Keratinocyte (primary cell): Measurements from ENCODE around the gene RHAG. TPM values are rescaled to one million over a fixed set of nuclear protein-coding genes. Genes with fewer than 3 reads are reported as not detected.

Experiments used
- DNase-seq: peaks from one replicate; pipeline ENCODE4 v3.0.0-alpha.2; 2011; ENCODE audit warnings: low read depth, missing footprints, low spot score
- FAIRE-seq: peaks from 2 replicates; lab custom pipeline; 2011; peaks lifted over from hg19 to GRCh38; lab: Jason Lieb, UNC
- H2AFZ ChIP-seq: 2 replicates; pipeline ENCODE4 v1.6.0; 2012; ENCODE audit warnings: low read length, control low read depth, inconsistent platforms; ENCODE audit not compliant: control insufficient read depth
- H3K27ac ChIP-seq: 2 replicates; pipeline ENCODE4 v1.5.1; 2011; ENCODE audit warnings: low read length; ENCODE audit not compliant: control insufficient read depth, insufficient read depth
- H3K27me3 ChIP-seq: 3 replicates; pipeline ENCODE4 v1.6.0; 2011; ENCODE audit warnings: low read length; ENCODE audit not compliant: control insufficient read depth, insufficient read depth; ENCODE audit errors: extremely low read depth
- H3K36me3 ChIP-seq, 2 experiments: 2 replicates in 1 of 2; 3 replicates in 1 of 2; pipeline ENCODE4 v1.5.1; 2011; ENCODE audit warnings: low read length in 2 of 2, mild to moderate bottlenecking in 1 of 2; ENCODE audit not compliant: control insufficient read depth in 2 of 2, insufficient read depth in 2 of 2; ENCODE audit errors: extremely low read depth in 1 of 2
- H3K4me1 ChIP-seq: 3 replicates; pipeline ENCODE4 v1.5.1; 2011; ENCODE audit warnings: low read length; ENCODE audit not compliant: control insufficient read depth, insufficient read depth; ENCODE audit errors: extremely low read depth
- H3K4me2 ChIP-seq: 3 replicates; pipeline ENCODE4 v1.6.0; 2011; ENCODE audit warnings: low read depth, low read length; ENCODE audit not compliant: control insufficient read depth, insufficient read depth; ENCODE audit errors: extremely low read depth
- H3K4me3 ChIP-seq, 3 experiments: fragments of 200-600 bp in 1 of 3; sonication (generic) in 1 of 3; 2 replicates in 2 of 3; 3 replicates in 1 of 3; pipeline ENCODE4 v1.5.1; 2011 to 2016; ENCODE audit warnings: low read length in 3 of 3, mild to moderate bottlenecking in 3 of 3, control low read depth in 2 of 3, inconsistent platforms in 1 of 3, low read depth in 1 of 3, mixed read lengths in 1 of 3, mixed run types in 1 of 3, moderate library complexity in 1 of 3; ENCODE audit not compliant: control insufficient read depth in 2 of 3, insufficient read depth in 2 of 3; ENCODE audit errors: extremely low read depth in 1 of 3
- H3K79me2 ChIP-seq: 2 replicates; pipeline ENCODE4 v1.6.0; 2012; ENCODE audit warnings: low read length; ENCODE audit not compliant: control insufficient read depth, insufficient read depth
- H3K9ac ChIP-seq: 3 replicates; pipeline ENCODE4 v1.6.0; 2011; ENCODE audit warnings: low read length; ENCODE audit not compliant: control insufficient read depth, insufficient read depth; ENCODE audit errors: extremely low read depth
- H3K9me1 ChIP-seq: 3 replicates; pipeline ENCODE4 v1.6.0; 2011; ENCODE audit warnings: low read length; ENCODE audit not compliant: control insufficient read depth, insufficient read depth; ENCODE audit errors: extremely low read depth
- H3K9me3 ChIP-seq: 2 replicates; pipeline ENCODE4 v1.5.1; 2012; ENCODE audit warnings: low read depth, low read length; ENCODE audit not compliant: control insufficient read depth
- H4K20me1 ChIP-seq: 3 replicates; pipeline ENCODE4 v1.6.0; 2011; ENCODE audit warnings: low read length; ENCODE audit not compliant: control insufficient read depth, insufficient read depth; ENCODE audit errors: extremely low read depth
- CTCF ChIP-seq, 3 experiments: IDR thresholded peaks in 1 of 3; conservative IDR thresholded peaks in 1 of 3; optimal IDR thresholded peaks in 1 of 3; 2 replicates in 2 of 3; 3 replicates in 1 of 3; pipeline versions ENCODE3 to v1.5.1; 2011; ENCODE audit warnings: low read length in 3 of 3, mild to moderate bottlenecking in 3 of 3, moderate library complexity in 2 of 3, control low read depth in 1 of 3, inconsistent platforms in 1 of 3; ENCODE audit not compliant: insufficient read depth in 2 of 3; ENCODE audit errors: extremely low read depth in 1 of 3
- EZH2 ChIP-seq: IDR thresholded peaks from one replicate; pipeline ENCODE4 v1.6.1; 2012; ENCODE audit warnings: inconsistent platforms, mild to moderate bottlenecking, low read length, moderate library complexity
- dilution Hi-C: fragments of 300-500 bp; cut with MboI; formaldehyde crosslinking; loops from one replicate; pipeline ENCODE4 v1.7.0; 2020; ENCODE audit warnings: low sequenced_read_pairs; ENCODE audit not compliant: extremely low pct_ligation_motif_present
- polyA plus RNA-seq, 5 experiments: library from polyadenylated mRNA; depleted of rRNA in 3 of 5; stranded (reverse) in 3 of 5; stranded (forward) in 1 of 5; unstranded in 1 of 5; fragments of >200 nt; gene quantifications; 1 replicate in 1 of 5; 2 replicates in 3 of 5; 3 replicates in 1 of 5; pipeline versions ENCODE4 v1.2.1 to v1.2.3, GENCODE V29; 2011 to 2012; ENCODE audit warnings: missing spikeins in 2 of 5, low read depth in 1 of 5, low replicate concordance in 1 of 5

The RHAG gene
- polyA plus RNA-seq, 1 donor (not counting 4 experiments of a cell fraction or from before 2014, with no cell fraction given) = not detected

GRCh38 chr6:49646130-49646824 lies 9.6 kb upstream of the RHAG start:
- dilution Hi-C loops = loop anchor here (25.0 kb wide), 2 partner anchors 191 to 416 kb away; no protein-coding TSS in a partner anchor
- Histone ChIP-seq H3K4me3 (no peak overlapping the region), H3K79me2 (no peaks in the 10 kb centered on the region), H3K4me2 (no peak overlapping the region), H3K27me3 (no peaks in the 10 kb centered on the region), H2AFZ (no peak overlapping the region), H4K20me1 (no peaks in the 10 kb centered on the region), H3K36me3 (no peaks in the 10 kb centered on the region), H3K4me1 (no peaks in the 10 kb centered on the region), H3K9me1 (no peaks in the 10 kb centered on the region), H3K27ac (no peak overlapping the region), H3K9ac (no peak overlapping the region), H3K9me3 (no peaks in the 10 kb centered on the region)
- FAIRE-seq (no peak), DNase-seq (no peak)
- TF ChIP-seq EZH2 (no peak), CTCF (optimal IDR thresholded peaks at IDR 0.05 in 1 of 3, IDR thresholded peaks at IDR 0.05 in 1 of 3, conservative IDR thresholded peaks at IDR 0.05 in 1 of 3; ENCODE audit: extremely low read depth in 1 of 3, insufficient read depth in 2 of 3, low read length in 3 of 3) (no peak)

DNA sequence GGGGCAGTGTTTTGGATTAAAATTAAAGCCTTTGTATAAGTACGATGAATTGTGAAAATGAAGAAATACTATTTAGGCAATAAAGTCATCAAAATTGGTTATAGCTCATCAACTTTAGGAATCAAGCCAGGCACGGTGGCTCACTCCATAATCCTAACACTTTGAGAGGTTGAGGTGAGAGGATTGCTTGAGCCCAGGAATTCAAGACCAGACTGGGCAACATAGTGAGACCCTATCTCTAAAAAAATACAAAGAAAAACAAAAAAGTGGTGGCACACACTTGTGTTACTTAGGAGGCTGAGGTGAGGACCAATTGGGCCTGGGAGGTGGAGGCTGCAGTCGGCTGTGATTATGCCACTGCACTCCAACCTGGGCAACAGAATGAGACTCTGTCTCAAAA lies 8.5 kb upstream of the RHAG start:
- Histone ChIP-seq H4K20me1 (no peaks in the 10 kb centered on the region), H3K36me3 (no peaks in the 10 kb centered on the region), H3K9ac (no peak overlapping the region), H3K79me2 (no peaks in the 10 kb centered on the region), H3K9me1 (no peaks in the 10 kb centered on the region), H3K27me3 (no peaks in the 10 kb centered on the region), H3K9me3 (no peaks in the 10 kb centered on the region), H3K4me3 (no peak overlapping the region), H3K27ac (no peak overlapping the region), H3K4me1 (no peaks in the 10 kb centered on the region), H2AFZ (no peak overlapping the region), H3K4me2 (no peak overlapping the region)
- TF ChIP-seq EZH2 (no peak), CTCF (optimal IDR thresholded peaks at IDR 0.05 in 1 of 3, IDR thresholded peaks at IDR 0.05 in 1 of 3, conservative IDR thresholded peaks at IDR 0.05 in 1 of 3; ENCODE audit: extremely low read depth in 1 of 3, insufficient read depth in 2 of 3, low read length in 3 of 3) (no peak)
- DNase-seq (no peak), FAIRE-seq (no peak)
- dilution Hi-C loops = loop anchor here (25.0 kb wide), 2 partner anchors 192 to 417 kb away; no protein-coding TSS in a partner anchor
